Colonic mucosa (tissue), 4 donors: Measurements from ENCODE around the gene PPP1R16B. TPM values are rescaled to one million over a fixed set of nuclear protein-coding genes. Genes with fewer than 3 reads are reported as not detected.

Source experiments
- DNase-seq: peaks from one replicate; pipeline ENCODE4 v3.0.0-alpha.2; 2020
- H3K27ac ChIP-seq: fragments of 200-600 bp; one replicate; pipeline ENCODE4 v1.8.0; 2021
- H3K27me3 ChIP-seq: fragments of 200-600 bp; one replicate; pipeline ENCODE4 v1.8.0; 2021
- H3K36me3 ChIP-seq: fragments of 200-600 bp; one replicate; pipeline ENCODE4 v1.8.0; 2021
- H3K4me1 ChIP-seq: fragments of 200-600 bp; one replicate; pipeline ENCODE4 v1.8.0; 2021; ENCODE audit warnings: mild to moderate bottlenecking
- H3K4me3 ChIP-seq: fragments of 200-600 bp; one replicate; pipeline ENCODE4 v1.8.0; 2021
- H3K9ac ChIP-seq, 2 donors: one replicate each; pipeline ENCODE4 v1.7.0; 2013; ENCODE audit warnings: control low read depth in 2 of 2, low read depth in 2 of 2, low read length in 2 of 2
- H3K9me3 ChIP-seq: fragments of 200-600 bp; one replicate; pipeline ENCODE4 v1.8.0; 2021
- intact Hi-C: fragments of 100-400 bp; cut with DNase I; formaldehyde crosslinking; loops from one replicate; pipeline ENCODE4 v1.14.1; 2022
- total RNA-seq, 2 donors: library from RNA; stranded (reverse); fragmentation: NEBNext Ultra II Directional in 1 of 2; extraction: Animal tissue kit (Norgen Biotek cat#: 25700) in 1 of 2; gene quantifications; one replicate each; pipeline ENCODE4 v1.2.1, GENCODE V29; 2021
- TF ChIP-seq, protein P1 (sequence below): fragments of 200-600 bp; IDR thresholded peaks from one replicate; pipeline ENCODE4 v1.8.0; 2022; ENCODE audit warnings: antibody characterized with exemption, mild to moderate bottlenecking
- donor health status: healthy.
- donor health status: DM: no; HTN: no; CAD: no.
- donor health status: DM: no; HTN: no; CAD: no.

Gene PPP1R16B
- total RNA-seq, 2 donors from 2014 or later: 2.0 to 2.1 TPM

DNA sequence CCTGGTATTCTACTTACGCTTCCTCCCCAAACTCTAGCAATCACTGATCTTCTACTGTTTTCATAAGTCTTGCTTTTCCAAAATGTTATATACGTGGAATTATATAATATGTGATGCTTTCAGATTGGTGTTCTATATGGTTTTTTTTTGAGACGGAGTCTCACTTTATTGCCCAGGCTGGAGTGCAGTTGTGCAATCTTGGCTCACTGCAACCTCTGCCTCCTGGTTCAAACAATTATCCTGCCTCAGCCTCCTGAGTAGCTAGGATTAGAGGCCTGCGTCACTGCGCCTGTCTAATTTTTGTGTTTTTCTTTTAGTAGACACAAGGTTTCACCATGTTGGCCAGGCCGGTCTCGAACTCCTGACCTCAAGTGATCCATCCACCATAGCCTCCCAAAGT lies 109.9 kb downstream of the PPP1R16B start:
- H3K9ac ChIP-seq: no peak overlapping the region
- no peak for DNase-seq
- H3K27ac ChIP-seq: no peak overlapping the region
- H3K4me3 ChIP-seq: no peak overlapping the region
- H3K9me3 ChIP-seq: no peaks in the 10 kb centered on the region
- intact Hi-C loops: no loop called here
- TF ChIP-seq, protein P1, sequence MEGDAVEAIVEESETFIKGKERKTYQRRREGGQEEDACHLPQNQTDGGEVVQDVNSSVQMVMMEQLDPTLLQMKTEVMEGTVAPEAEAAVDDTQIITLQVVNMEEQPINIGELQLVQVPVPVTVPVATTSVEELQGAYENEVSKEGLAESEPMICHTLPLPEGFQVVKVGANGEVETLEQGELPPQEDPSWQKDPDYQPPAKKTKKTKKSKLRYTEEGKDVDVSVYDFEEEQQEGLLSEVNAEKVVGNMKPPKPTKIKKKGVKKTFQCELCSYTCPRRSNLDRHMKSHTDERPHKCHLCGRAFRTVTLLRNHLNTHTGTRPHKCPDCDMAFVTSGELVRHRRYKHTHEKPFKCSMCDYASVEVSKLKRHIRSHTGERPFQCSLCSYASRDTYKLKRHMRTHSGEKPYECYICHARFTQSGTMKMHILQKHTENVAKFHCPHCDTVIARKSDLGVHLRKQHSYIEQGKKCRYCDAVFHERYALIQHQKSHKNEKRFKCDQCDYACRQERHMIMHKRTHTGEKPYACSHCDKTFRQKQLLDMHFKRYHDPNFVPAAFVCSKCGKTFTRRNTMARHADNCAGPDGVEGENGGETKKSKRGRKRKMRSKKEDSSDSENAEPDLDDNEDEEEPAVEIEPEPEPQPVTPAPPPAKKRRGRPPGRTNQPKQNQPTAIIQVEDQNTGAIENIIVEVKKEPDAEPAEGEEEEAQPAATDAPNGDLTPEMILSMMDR: no peak
- no peaks in the 10 kb centered on the region for H3K27me3 ChIP-seq
- H3K36me3 ChIP-seq: no peaks in the 10 kb centered on the region
- H3K4me1 ChIP-seq: no peaks in the 10 kb centered on the region

DNA sequence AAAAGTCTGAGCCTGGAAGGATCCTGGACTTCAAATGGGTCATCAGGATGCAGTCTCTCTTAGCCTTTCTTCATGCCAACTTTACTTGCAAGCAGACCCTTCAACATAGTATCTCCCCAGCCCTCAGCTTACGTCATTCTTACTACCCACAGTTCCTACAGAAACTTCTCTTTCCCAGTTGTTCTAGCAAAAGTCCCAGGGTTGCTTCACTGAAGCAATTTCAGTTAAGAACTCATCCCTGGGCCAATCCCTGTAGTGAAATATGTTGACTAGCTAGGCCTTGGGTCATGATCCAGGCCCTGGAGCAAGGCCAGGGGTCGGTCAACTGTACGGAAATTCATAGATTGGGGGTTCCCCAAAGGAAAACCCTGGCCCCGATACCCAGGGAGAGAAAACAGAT lies 112.2 kb downstream of the PPP1R16B start:
- no peaks in the 10 kb centered on the region for H3K27me3 ChIP-seq

DNA sequence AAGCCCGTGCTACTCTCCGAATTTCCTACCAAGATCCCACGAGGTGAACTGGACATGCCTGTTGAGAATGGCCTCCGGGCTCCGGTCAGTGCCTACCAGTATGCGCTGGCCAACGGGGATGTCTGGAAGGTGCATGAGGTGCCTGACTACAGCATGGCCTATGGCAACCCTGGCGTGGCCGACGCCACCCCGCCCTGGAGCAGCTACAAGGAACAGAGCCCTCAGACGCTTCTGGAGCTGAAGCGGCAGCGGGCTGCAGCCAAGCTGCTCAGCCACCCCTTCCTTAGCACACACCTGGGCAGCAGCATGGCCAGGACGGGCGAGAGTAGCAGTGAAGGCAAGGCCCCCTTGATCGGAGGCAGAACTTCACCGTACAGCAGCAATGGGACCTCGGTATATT lies 112.7 kb downstream of the PPP1R16B start:
- DNase-seq: no peak
- no peak overlapping the region for H3K27ac ChIP-seq
- no peaks in the 10 kb centered on the region for H3K4me1 ChIP-seq
- H3K9me3 ChIP-seq: no peaks in the 10 kb centered on the region
- no peak overlapping the region for H3K4me3 ChIP-seq
- intact Hi-C loops: no loop called here
- TF ChIP-seq, protein P1: no peak
- H3K36me3 ChIP-seq: no peaks in the 10 kb centered on the region
- H3K27me3 ChIP-seq: no peaks in the 10 kb centered on the region
- no peak overlapping the region for H3K9ac ChIP-seq

More for the DNA sequence above, 112.2 kb downstream of the PPP1R16B start:
- Histone ChIP-seq H3K4me3 (no peak overlapping the region), H3K9me3 (no peaks in the 10 kb centered on the region), H3K27ac (no peak overlapping the region), H3K4me1 (no peaks in the 10 kb centered on the region), H3K36me3 (no peaks in the 10 kb centered on the region), H3K9ac (no peak overlapping the region)
- no peak for DNase-seq
- TF ChIP-seq, protein P1: no peak
- intact Hi-C loops: no loop called here

DNA sequence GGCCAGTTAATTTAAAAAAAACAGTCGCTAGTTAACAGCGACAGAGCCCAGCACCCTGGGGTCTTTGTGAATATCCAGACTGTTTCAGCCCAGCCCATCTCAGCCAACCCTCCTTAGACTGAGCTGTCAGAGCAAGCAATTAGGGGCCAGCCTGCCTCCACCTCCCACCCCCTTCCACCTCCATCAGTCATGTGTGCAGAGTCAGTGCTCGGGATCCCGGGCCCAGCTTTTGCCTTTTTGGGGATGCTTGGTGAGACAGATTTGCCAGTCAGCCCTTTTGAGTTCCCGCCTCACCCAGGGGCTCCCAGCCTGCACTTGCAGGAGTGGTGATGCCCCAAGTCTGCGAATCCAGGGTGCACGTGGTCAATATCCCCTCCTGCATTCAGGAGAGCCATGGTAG lies 114.2 kb downstream of the PPP1R16B start:
- intact Hi-C loops: no loop called here
- DNase-seq: no peak
- TF ChIP-seq, protein P1: no peak

DNA sequence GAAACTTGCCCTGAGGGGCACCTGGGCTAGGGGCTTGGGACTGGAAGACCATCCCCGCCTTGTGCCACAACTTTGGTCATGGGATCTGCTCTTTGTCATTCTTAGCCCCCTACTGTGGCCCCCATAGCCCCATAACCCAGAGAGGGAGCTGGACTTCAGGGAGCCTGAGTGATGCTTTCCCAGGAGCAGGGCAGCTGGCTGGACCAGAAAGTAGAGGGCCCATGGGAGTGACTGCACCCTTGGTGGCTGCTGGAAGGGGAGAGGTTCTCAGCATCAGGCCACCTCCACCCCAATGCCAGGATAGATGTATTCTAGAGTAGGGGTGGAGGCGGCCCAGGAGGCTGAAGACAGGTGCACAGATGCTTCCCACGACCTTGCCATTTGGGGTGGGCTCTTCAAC lies 114.9 kb downstream of the PPP1R16B start:
- Histone ChIP-seq H3K4me3 (no peak overlapping the region), H3K27me3 (no peaks in the 10 kb centered on the region), H3K36me3 (no peaks in the 10 kb centered on the region), H3K9me3 (no peaks in the 10 kb centered on the region), H3K4me1 (no peaks in the 10 kb centered on the region), H3K27ac (no peak overlapping the region), H3K9ac (no peak overlapping the region)
- TF ChIP-seq, protein P1: no peak
- intact Hi-C loops: no loop called here
- no peak for DNase-seq

More for the DNA sequence above, 114.2 kb downstream of the PPP1R16B start:
- Histone ChIP-seq H3K36me3 (no peaks in the 10 kb centered on the region), H3K27me3 (no peaks in the 10 kb centered on the region), H3K27ac (no peak overlapping the region), H3K4me3 (no peak overlapping the region), H3K9ac (no peak overlapping the region), H3K9me3 (no peaks in the 10 kb centered on the region), H3K4me1 (no peaks in the 10 kb centered on the region)

DNA sequence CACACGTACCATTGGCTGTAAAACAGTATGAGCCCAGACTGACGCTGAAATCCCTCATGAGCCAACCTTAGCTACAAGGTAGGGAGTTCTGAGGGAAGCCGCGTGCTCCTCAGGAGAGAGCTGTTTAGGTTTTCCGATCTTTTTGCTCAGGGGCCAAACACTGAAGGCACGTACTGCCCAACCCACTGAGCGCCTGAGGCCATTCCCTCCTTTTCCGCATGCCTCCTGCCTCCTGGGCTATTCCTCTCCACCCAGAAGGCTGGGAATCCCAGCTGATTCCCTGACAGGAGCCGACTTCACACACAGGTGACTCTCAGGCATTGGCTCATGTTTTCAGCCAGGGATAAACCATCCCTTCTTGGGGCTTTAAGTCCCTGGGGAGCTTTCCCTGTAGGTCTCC lies 115.4 kb downstream of the PPP1R16B start:
- intact Hi-C loops: no loop called here
- no peaks in the 10 kb centered on the region for H3K27me3 ChIP-seq
- H3K4me3 ChIP-seq: no peak overlapping the region
- no peaks in the 10 kb centered on the region for H3K9me3 ChIP-seq
- H3K27ac ChIP-seq: no peak overlapping the region
- H3K36me3 ChIP-seq: no peaks in the 10 kb centered on the region
- no peak for DNase-seq
- TF ChIP-seq, protein P1: no peak
- no peak overlapping the region for H3K9ac ChIP-seq
- H3K4me1 ChIP-seq: no peaks in the 10 kb centered on the region
